Psoas muscle (tissue), 8 donors: ENCODE measurements around the gene AGRN. TPM values are rescaled to one million over a fixed set of nuclear protein-coding genes. Genes with fewer than 3 reads are reported as not detected.
A peak's percentile ranks its signal among the peaks of the same experiment; 100 is the strongest.
"Not testable (repeated sequence)": the region's sequence is repeated elsewhere in the genome, so short reads cannot be mapped to it uniquely, and the experiment has no call there.

Experiments
- ATAC-seq, 4 donors: fragments of 200-7000 bp; cut with Tn5 transposase; one replicate each; pipeline ENCODE4 v1.9.1; 2020; ENCODE audit warnings: moderate library complexity in 3 of 4, mild to moderate bottlenecking in 2 of 4
- DNase-seq, 2 donors: peaks; one replicate each; pipeline ENCODE4 v3.0.0-alpha.2; 2020
- H3K27ac ChIP-seq: fragments of 200-600 bp; one replicate; pipeline ENCODE4 v1.8.0; 2022
- H3K27me3 ChIP-seq, 3 donors: fragments of 200-600 bp in 1 of 3; one replicate each; pipeline versions ENCODE4 v1.6.1 to v1.8.0; 2013 to 2022; ENCODE audit warnings: low read length in 2 of 3, mild to moderate bottlenecking in 2 of 3, moderate library complexity in 1 of 3; ENCODE audit not compliant: insufficient read depth in 3 of 3
- H3K36me3 ChIP-seq, 2 donors: fragments of 200-600 bp in 1 of 2; one replicate each; pipeline versions ENCODE4 v1.6.1 to v1.8.0; 2013 to 2022; ENCODE audit warnings: low read depth in 1 of 2, mild to moderate bottlenecking in 1 of 2, moderate library complexity in 1 of 2; ENCODE audit not compliant: insufficient read depth in 1 of 2
- H3K4me1 ChIP-seq: fragments of 200-600 bp; one replicate; pipeline ENCODE4 v1.8.0; 2022
- H3K4me3 ChIP-seq: fragments of 200-600 bp; one replicate; pipeline ENCODE4 v1.8.0; 2022; ENCODE audit warnings: mild to moderate bottlenecking
- H3K9me3 ChIP-seq: fragments of 200-600 bp; one replicate; pipeline ENCODE4 v1.8.0; 2022
- CTCF ChIP-seq: fragments of 200-600 bp; IDR thresholded peaks from one replicate; pipeline ENCODE4 v1.8.0; 2022; ENCODE audit warnings: antibody characterized with exemption
- WGBS, 3 donors: extraction: QIAGEN DNeasy Blood & Tissue Kit; methylation state at CpG; one replicate each; pipeline versions ENCODE4 v1.1.6 to v1.1.7; 2013; 5-methylcytosine and 5-hydroxymethylcytosine counted together
- intact Hi-C, 2 donors: fragments of 100-400 bp; cut with DNase I; formaldehyde crosslinking; loops; one replicate each; pipeline versions ENCODE4 v1.11.0 to v1.14.2; 2022
- polyA plus RNA-seq, 3 donors: library from polyadenylated mRNA; stranded (reverse); fragments of 200-250 nt; gene quantifications; one replicate each; pipeline ENCODE4 v1.2.3, GENCODE V29; 2013
- total RNA-seq, 4 donors: library from RNA; stranded (reverse); fragmentation: NEBNext Ultra II Directional in 2 of 4; extraction: Animal tissue kit (Norgen Biotek cat#: 25700) in 2 of 4; gene quantifications; one replicate each; pipeline versions ENCODE4 v1.2.1 to v1.2.4, GENCODE V29; 2021 to 2023
- donor health status: healthy with polysubstance abuse.
- donor health status: DM: no; HTN: no; CAD: no; lungs with moderate emphysema.
- donor health status: Bipolar disorder and iron deficiency.
- donor health status: healthy.
- donor health status: DM: yes; HTN: yes; CAD: no.
- donor health status: DM: no; HTN: no; CAD: no.
- donor health status: DM: no; HTN: no; CAD: no.
- donor health status: DM: yes; HTN: yes; CAD: no.

Gene AGRN
- total and polyA plus RNA-seq, 7 donors: 1.3 to 5.4 (median 3.4) TPM

GRCh38 chr1:1063261-1063944 lies 43.5 kb downstream of the AGRN start:
- no peak for DNase-seq
- Histone ChIP-seq H3K4me1 (no peaks in the 10 kb centered on the region), H3K9me3 (no peaks in the 10 kb centered on the region), H3K4me3 (no peak overlapping the region), H3K27me3 (peaks cover 0 to 88% (median 45%) of the 10 kb centered on the region in 3 donors), H3K27ac (no peak overlapping the region), H3K36me3 (no peaks in the 10 kb centered on the region)
- intact Hi-C loops: loop anchor here (1.0 to 2.0 kb wide), 3 partner anchors 31 to 79 kb away; no protein-coding TSS in a partner anchor
- WGBS, 3 donors: 64 to 67% (median 66%) methylated on average over 19 to 24 of the region's 24 CpGs
- TF ChIP-seq CTCF: no peak
- peak in 1 of 4 donors; percentile 4 for ATAC-seq

GRCh38 chr1:1063945-1064831 lies 44.3 kb downstream of the AGRN start:
- no peaks in the 10 kb centered on the region for H3K36me3 ChIP-seq
- peak overlapping the region; percentile 18 for H3K4me3 ChIP-seq
- H3K4me1 ChIP-seq: peaks cover 1% of the 10 kb centered on the region
- H3K9me3 ChIP-seq: no peaks in the 10 kb centered on the region
- WGBS, 3 donors: 8 to 13% (median 11%) methylated on average over 45 to 50 of the region's 50 CpGs
- peak; percentile 63 to 78 (median 68) for ATAC-seq
- no peak overlapping the region for H3K27ac ChIP-seq
- peak; percentile 52 to 77 for DNase-seq
- TF ChIP-seq CTCF: peak; percentile 86
- intact Hi-C loops: loop anchor here (1.0 to 2.0 kb wide), 3 partner anchors 31 to 80 kb away; no protein-coding TSS in a partner anchor
- H3K27me3 ChIP-seq: peaks cover 0 to 87% (median 44%) of the 10 kb centered on the region in 3 donors

- Histone ChIP-seq H3K4me1 (peaks cover 3% of the 10 kb centered on the region), H3K27ac (no peak overlapping the region), H3K9me3 (no peaks in the 10 kb centered on the region), H3K4me3 (no peak overlapping the region), H3K36me3 (no peaks in the 10 kb centered on the region), H3K27me3 (peaks cover 0 to 88% (median 43%) of the 10 kb centered on the region in 3 donors)
- 62 to 64% (median 63%) methylated on average over 19 to 20 of the region's 20 CpGs for WGBS, 3 donors
- DNase-seq (no peak), ATAC-seq (no peak)
- no peak for TF ChIP-seq CTCF
- intact Hi-C loops: no loop called here
Observed at GRCh38 chr1:1065265-1065939, 45.5 kb downstream of the AGRN start.

GRCh38 chr1:1065940-1066304 lies 46.0 kb downstream of the AGRN start:
- WGBS, 3 donors: 63 to 67% (median 64%) methylated on average over 11 of the region's 11 CpGs
- H3K9me3 ChIP-seq, H3K4me1 ChIP-seq, H3K36me3 ChIP-seq, H3K4me3 ChIP-seq, H3K27ac ChIP-seq, intact Hi-C loops, DNase-seq, ATAC-seq: not testable (repeated sequence)
- peaks cover 0 to 88% (median 39%) of the 10 kb centered on the region in 3 donors for H3K27me3 ChIP-seq
